SK-N-SH (cell line): ENCODE measurements around the gene LRRN4CL. TPM values are rescaled to one million over a fixed set of nuclear protein-coding genes. Genes with fewer than 3 reads are reported as not detected.
"Not testable (repeated sequence)": the region's sequence is repeated elsewhere in the genome, so short reads cannot be mapped to it uniquely, and the experiment has no call there.

Experiments
- CTCF ChIA-PET: fragments of 300-600, 350-600 bp; formaldehyde crosslinking; extraction: SDS; loops from one replicate; lab custom pipeline; 2021; lab: Yijun Ruan, JAX
- POLR2A ChIA-PET: fragments of 350-600 bp; sonication (Branson Sonifier 250); formaldehyde crosslinking; extraction: SDS; loops from one replicate; lab custom pipeline; 2020; ENCODE audit warnings: antibody characterized with exemption, inconsistent platforms; lab: Yijun Ruan, JAX
- DNase-seq: peaks from one replicate; pipeline ENCODE4 v3.0.0; 2012
- H2AFZ ChIP-seq: fragments of 200-600 bp; sonication (generic); 2 replicates; pipeline ENCODE4 v1.8.1; 2016; ENCODE audit warnings: antibody characterized with exemption, mild to moderate bottlenecking, low read depth
- H3F3A ChIP-seq: fragments of 200-600 bp; sonication (generic); replicated peaks from 2 replicates; pipeline ENCODE3; 2016; ENCODE audit warnings: antibody characterized with exemption, mild to moderate bottlenecking; ENCODE audit not compliant: insufficient read depth
- H3K27ac ChIP-seq, 2 experiments: fragments of 200-500 bp in 1 of 2; fragments of 200-600 bp in 1 of 2; sonication (Bioruptor generic) in 1 of 2; sonication (generic), shearing (Covaris generic) in 1 of 2; 2 replicates each; pipeline versions ENCODE4 v1.5.1 to v1.6.1; 2014 to 2016; ENCODE audit warnings: low read depth in 2 of 2, inconsistent platforms in 1 of 2, low read length in 1 of 2, mild to moderate bottlenecking in 1 of 2, mixed read lengths in 1 of 2
- H3K27me3 ChIP-seq: fragments of 200-600 bp; sonication (generic), shearing (Covaris generic); 2 replicates; pipeline ENCODE4 v1.6.1; 2016; ENCODE audit warnings: mixed run types; ENCODE audit not compliant: insufficient read depth
- H3K36me3 ChIP-seq, 2 experiments: fragments of 200-500 bp in 1 of 2; fragments of 200-600 bp in 1 of 2; sonication (Bioruptor generic) in 1 of 2; sonication (generic) in 1 of 2; replicated peaks in 1 of 2; 2 replicates each; pipeline versions ENCODE3 to v1.5.1; 2014 to 2016; ENCODE audit warnings: low read length in 1 of 2, mild to moderate bottlenecking in 1 of 2; ENCODE audit not compliant: insufficient read depth in 2 of 2, control insufficient read depth in 1 of 2
- H3K4me1 ChIP-seq, 2 experiments: fragments of 200-500 bp in 1 of 2; fragments of 200-600 bp in 1 of 2; sonication (Bioruptor generic) in 1 of 2; sonication (generic), shearing (Covaris generic) in 1 of 2; 2 replicates each; pipeline versions ENCODE4 v1.5.1 to v1.6.1; 2014 to 2016; ENCODE audit warnings: low read depth in 1 of 2, low read length in 1 of 2, mixed run types in 1 of 2; ENCODE audit not compliant: insufficient read depth in 2 of 2, control insufficient read depth in 1 of 2
- H3K4me2 ChIP-seq: fragments of 200-600 bp; sonication (generic), shearing (Covaris generic); 2 replicates; pipeline ENCODE4 v1.6.1; 2017; ENCODE audit warnings: mixed run types
- H3K4me3 ChIP-seq, 2 experiments: fragments of 200-500 bp in 1 of 2; fragments of 200-600 bp in 1 of 2; sonication (Bioruptor generic) in 1 of 2; sonication (generic), shearing (Covaris generic) in 1 of 2; 2 replicates each; pipeline versions ENCODE4 v1.5.1 to v1.8.1; 2014 to 2016; ENCODE audit warnings: low read depth in 2 of 2, inconsistent platforms in 1 of 2, low read length in 1 of 2, mild to moderate bottlenecking in 1 of 2, mixed read lengths in 1 of 2, moderate library complexity in 1 of 2
- H3K79me2 ChIP-seq: fragments of 200-600 bp; sonication (generic); 2 replicates; pipeline ENCODE4 v1.8.1; 2017; ENCODE audit warnings: mild to moderate bottlenecking; ENCODE audit not compliant: insufficient read depth
- H3K9ac ChIP-seq: fragments of 200-600 bp; sonication (generic); 2 replicates; pipeline ENCODE4 v1.6.1; 2017; ENCODE audit warnings: mixed run types
- H3K9me2 ChIP-seq: fragments of 200-600 bp; sonication (generic); 2 replicates; pipeline ENCODE4 v1.6.1; 2017; ENCODE audit warnings: mixed run types
- H3K9me3 ChIP-seq: fragments of 200-600 bp; sonication (generic); 2 replicates; pipeline ENCODE4 v1.6.1; 2017; ENCODE audit warnings: mixed run types, mild to moderate bottlenecking, moderate library complexity
- H4K20me1 ChIP-seq: fragments of 200-600 bp; sonication (generic); 2 replicates; pipeline ENCODE4 v1.6.1; 2017; ENCODE audit warnings: mild to moderate bottlenecking, mixed run types; ENCODE audit not compliant: insufficient read depth
- GABPA ChIP-seq: IDR thresholded peaks from 2 replicates; pipeline ENCODE4 v1.4.0; 2012; ENCODE audit warnings: low read depth, mild to moderate bottlenecking
- JUND ChIP-seq: IDR thresholded peaks from 2 replicates; pipeline ENCODE4 v1.4.0; 2012
- MEF2A ChIP-seq: IDR thresholded peaks from 2 replicates; pipeline ENCODE4 v1.4.0; 2012; ENCODE audit warnings: low read depth, borderline replicate concordance
- NRF1 ChIP-seq: IDR thresholded peaks from 2 replicates; pipeline ENCODE4 v1.6.1; 2012; ENCODE audit warnings: low read depth, mild to moderate bottlenecking, low read length
- RCOR1 ChIP-seq: fragments of 150-350 bp; IDR thresholded peaks from 2 replicates; pipeline ENCODE4 v1.6.1; 2017; ENCODE audit warnings: antibody characterized with exemption, low read length
- RFX5 ChIP-seq: IDR thresholded peaks from 2 replicates; pipeline ENCODE4 v1.6.1; 2012; ENCODE audit warnings: mild to moderate bottlenecking, improper control_type of control experiment, low read length
- SMC3 ChIP-seq: IDR thresholded peaks from 2 replicates; pipeline ENCODE4 v1.6.1; 2012; ENCODE audit warnings: low read depth, low read length, improper control_type of control experiment
- TCF12 ChIP-seq: IDR thresholded peaks from 2 replicates; pipeline ENCODE4 v1.4.0; 2012
- USF1 ChIP-seq: IDR thresholded peaks from 2 replicates; pipeline ENCODE4 v1.4.0; 2012; ENCODE audit warnings: low read depth, borderline replicate concordance
- WGBS: methylation state at CpG from one replicate; pipeline ENCODE4 v1.1.6; 2017; ENCODE audit warnings: low lambda C conversion rate; 5-methylcytosine and 5-hydroxymethylcytosine counted together
- polyA plus RNA-seq, 3 experiments: library from polyadenylated mRNA; depleted of rRNA; stranded (reverse); fragments of >200 nt; gene quantifications; 2 replicates each; pipeline ENCODE4 v1.2.3, GENCODE V29; 2012
- TF ChIP-seq, protein P1 (sequence below): IDR thresholded peaks from 2 replicates; pipeline ENCODE4 v1.6.1; 2012; ENCODE audit warnings: mild to moderate bottlenecking, low read depth, low read length, moderate library complexity
- TF ChIP-seq, protein P2 (sequence below): fragments of 150-350 bp; IDR thresholded peaks from 2 replicates; pipeline ENCODE4 v1.6.1; 2016; ENCODE audit warnings: mild to moderate bottlenecking, low read depth, low read length

Gene LRRN4CL
- polyA plus RNA-seq, 1 of the 3 experiments (the other 2 are of a cell fraction), result 0.08 TPM

GRCh38 chr11:62676698-62677097 lies 12.6 kb downstream of the LRRN4CL start:
- Histone ChIP-seq H3K79me2 (peaks cover 71% of the 10 kb centered on the region), H4K20me1 (no peaks in the 10 kb centered on the region), H3K9me3 (no peaks in the 10 kb centered on the region), H3K27ac (0 out of 4 replicates have a peak overlapping the region, but pooled peaks of 1 of the 2 experiments have one; percentile 2), H3F3A (peaks cover 50% of the 10 kb centered on the region), H3K9ac (no peak overlapping the region), H3K4me1 (peaks cover 18 to 24% of the 10 kb centered on the region in 2 experiments; a peak in 3 of 4 replicates), H3K4me3 (no peak overlapping the region), H2AFZ (no peak overlapping the region), H3K27me3 (no peaks in the 10 kb centered on the region)
- 60% methylated on average over 5 of the region's 6 CpGs for WGBS
- CTCF ChIA-PET, result interaction anchor here (0.7 to 1.7 kb wide), 4 partner anchors 18 to 282 kb away, joined by 3 to 7 read pairs (median 4); partner anchors contain the start of gene EML3
- TF ChIP-seq NRF1, result no peak
- no peak for TF ChIP-seq RFX5
- no peak for TF ChIP-seq USF1
- no peak for TF ChIP-seq JUND
- no peak for TF ChIP-seq TCF12
- TF ChIP-seq SMC3, result no peak
- TF ChIP-seq, protein P1, sequence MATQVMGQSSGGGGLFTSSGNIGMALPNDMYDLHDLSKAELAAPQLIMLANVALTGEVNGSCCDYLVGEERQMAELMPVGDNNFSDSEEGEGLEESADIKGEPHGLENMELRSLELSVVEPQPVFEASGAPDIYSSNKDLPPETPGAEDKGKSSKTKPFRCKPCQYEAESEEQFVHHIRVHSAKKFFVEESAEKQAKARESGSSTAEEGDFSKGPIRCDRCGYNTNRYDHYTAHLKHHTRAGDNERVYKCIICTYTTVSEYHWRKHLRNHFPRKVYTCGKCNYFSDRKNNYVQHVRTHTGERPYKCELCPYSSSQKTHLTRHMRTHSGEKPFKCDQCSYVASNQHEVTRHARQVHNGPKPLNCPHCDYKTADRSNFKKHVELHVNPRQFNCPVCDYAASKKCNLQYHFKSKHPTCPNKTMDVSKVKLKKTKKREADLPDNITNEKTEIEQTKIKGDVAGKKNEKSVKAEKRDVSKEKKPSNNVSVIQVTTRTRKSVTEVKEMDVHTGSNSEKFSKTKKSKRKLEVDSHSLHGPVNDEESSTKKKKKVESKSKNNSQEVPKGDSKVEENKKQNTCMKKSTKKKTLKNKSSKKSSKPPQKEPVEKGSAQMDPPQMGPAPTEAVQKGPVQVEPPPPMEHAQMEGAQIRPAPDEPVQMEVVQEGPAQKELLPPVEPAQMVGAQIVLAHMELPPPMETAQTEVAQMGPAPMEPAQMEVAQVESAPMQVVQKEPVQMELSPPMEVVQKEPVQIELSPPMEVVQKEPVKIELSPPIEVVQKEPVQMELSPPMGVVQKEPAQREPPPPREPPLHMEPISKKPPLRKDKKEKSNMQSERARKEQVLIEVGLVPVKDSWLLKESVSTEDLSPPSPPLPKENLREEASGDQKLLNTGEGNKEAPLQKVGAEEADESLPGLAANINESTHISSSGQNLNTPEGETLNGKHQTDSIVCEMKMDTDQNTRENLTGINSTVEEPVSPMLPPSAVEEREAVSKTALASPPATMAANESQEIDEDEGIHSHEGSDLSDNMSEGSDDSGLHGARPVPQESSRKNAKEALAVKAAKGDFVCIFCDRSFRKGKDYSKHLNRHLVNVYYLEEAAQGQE, result no peak
- TF ChIP-seq GABPA, result no peak
- no peak for TF ChIP-seq RCOR1
- TF ChIP-seq, protein P2, sequence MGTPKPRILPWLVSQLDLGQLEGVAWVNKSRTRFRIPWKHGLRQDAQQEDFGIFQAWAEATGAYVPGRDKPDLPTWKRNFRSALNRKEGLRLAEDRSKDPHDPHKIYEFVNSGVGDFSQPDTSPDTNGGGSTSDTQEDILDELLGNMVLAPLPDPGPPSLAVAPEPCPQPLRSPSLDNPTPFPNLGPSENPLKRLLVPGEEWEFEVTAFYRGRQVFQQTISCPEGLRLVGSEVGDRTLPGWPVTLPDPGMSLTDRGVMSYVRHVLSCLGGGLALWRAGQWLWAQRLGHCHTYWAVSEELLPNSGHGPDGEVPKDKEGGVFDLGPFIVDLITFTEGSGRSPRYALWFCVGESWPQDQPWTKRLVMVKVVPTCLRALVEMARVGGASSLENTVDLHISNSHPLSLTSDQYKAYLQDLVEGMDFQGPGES, result no peak
- TF ChIP-seq MEF2A, result no peak
- TF ChIP-seq, all 33 proteins: peak for 0
- Histone ChIP-seq H3K9me2 (no peaks in the 10 kb centered on the region), H3K4me2 (no peak overlapping the region), H3K36me3 (peaks cover 19 to 26% of the 10 kb centered on the region in 2 experiments)
- POLR2A ChIA-PET, result interaction anchor here (1.2 to 2.6 kb wide), 3 partner anchors 12 to 165 kb away, joined by 3 to 13 read pairs (median 3); partner anchors contain the start of genes C11orf98, CSKMT and HNRNPUL2
- no peak for DNase-seq

GRCh38 chr11:62675415-62675814 lies 13.9 kb downstream of the LRRN4CL start:
- WGBS, result 93% methylated on average over 10 of the region's 10 CpGs
- H3K79me2 ChIP-seq, result peaks cover 80% of the 10 kb centered on the region

More at GRCh38 chr11:62675415-62675814, 13.9 kb downstream of the LRRN4CL start:
- not testable (repeated sequence) for H2AFZ ChIP-seq, H3K27ac ChIP-seq, H3K27me3 ChIP-seq, H3K9me3 ChIP-seq, H3K9ac ChIP-seq, H4K20me1 ChIP-seq, H3K4me3 ChIP-seq, H3K9me2 ChIP-seq, H3K4me2 ChIP-seq, DNase-seq
- peaks cover 19 to 26% of the 10 kb centered on the region in 2 experiments for H3K36me3 ChIP-seq
- CTCF ChIA-PET, result interaction anchor here (1.3 kb wide), 1 partner anchor 50 kb away, joined by 3 read pairs; no protein-coding TSS in a partner anchor
- peaks cover 44% of the 10 kb centered on the region for H3F3A ChIP-seq
- H3K4me1 ChIP-seq, result peaks cover 18 to 24% of the 10 kb centered on the region in 2 experiments; a peak in 3 of 4 replicates
- POLR2A ChIA-PET, result interaction anchor here (2.6 kb wide), 1 partner anchor 10 kb away, joined by 13 read pairs; the partner anchor contains the start of genes C11orf98 and CSKMT
